Lung microvascular endothelial cell (primary cell): ENCODE measurements around the gene CHTF18. TPM values are rescaled to one million over a fixed set of nuclear protein-coding genes. Genes with fewer than 3 reads are reported as not detected.
"Not testable (repeated sequence)": the region's sequence is repeated elsewhere in the genome, so short reads cannot be mapped to it uniquely, and the experiment has no call there.

Experiments
- DNase-seq, 2 donors: peaks; one replicate each; pipeline versions ENCODE4 v3.0.0 to v3.0.0-alpha.2; 2010; ENCODE audit warnings: low read depth in 2 of 2
- total RNA-seq: library from RNA; depleted of rRNA; stranded (reverse); fragments of >200 nt; gene quantifications from 2 replicates; pipeline ENCODE4 v1.2.1, GENCODE V29; 2014

Gene CHTF18
- total RNA-seq, 1 donor from 2014 or later = 4.8 TPM

- DNase-seq = no peak
Observed at GRCh38 chr16:825341-826061, 37.1 kb downstream of the CHTF18 start.

GRCh38 chr16:827513-827912, 39.1 kb downstream of the CHTF18 start:
- DNase-seq = no peak

GRCh38 chr16:828891-829290, 40.5 kb downstream of the CHTF18 start:
- DNase-seq = no peak

GRCh38 chr16:830107-830870, 41.9 kb downstream of the CHTF18 start:
- DNase-seq = no peak

GRCh38 chr16:830871-831570, 42.6 kb downstream of the CHTF18 start:
- DNase-seq = no peak

- DNase-seq = no peak
Observed at GRCh38 chr16:831571-832413, 43.4 kb downstream of the CHTF18 start.

- DNase-seq = no peak
Observed at GRCh38 chr16:832652-833336, 44.4 kb downstream of the CHTF18 start.

GRCh38 chr16:833411-833810, 45.0 kb downstream of the CHTF18 start:
- no peak for DNase-seq

- DNase-seq = no peak
Observed at GRCh38 chr16:835373-835772, 47.0 kb downstream of the CHTF18 start.

GRCh38 chr16:836221-836620, 47.8 kb downstream of the CHTF18 start:
- DNase-seq = no peak

- DNase-seq = not testable (repeated sequence)
Observed at GRCh38 chr16:836822-837221, 48.4 kb downstream of the CHTF18 start.

- DNase-seq = no peak
Observed at GRCh38 chr16:838741-839140, 50.3 kb downstream of the CHTF18 start.

GRCh38 chr16:839643-840408, 51.4 kb downstream of the CHTF18 start:
- no peak for DNase-seq

GRCh38 chr16:840561-841454, 52.4 kb downstream of the CHTF18 start:
- DNase-seq = no peak

GRCh38 chr16:841455-842060, 53.1 kb downstream of the CHTF18 start:
- DNase-seq = no peak

- DNase-seq = peak in 1 of 2 donors; percentile 88
Observed at GRCh38 chr16:842061-842476, 53.6 kb downstream of the CHTF18 start.

- no peak for DNase-seq
Observed at GRCh38 chr16:842711-843560, 54.5 kb downstream of the CHTF18 start.

GRCh38 chr16:843771-844170, 55.4 kb downstream of the CHTF18 start:
- DNase-seq = no peak
